ENCODE data around the gene SAPCD2. TPM values are rescaled to one million over a fixed set of nuclear protein-coding genes. Genes with fewer than 3 reads are reported as not detected.
A peak's percentile ranks its signal among the peaks of the same experiment; 100 is the strongest.
"Not testable (repeated sequence)": the region's sequence is repeated elsewhere in the genome, so short reads cannot be mapped to it uniquely, and the experiment has no call there.

SAPCD2 gene
- total RNA-seq = 10 to 100 TPM; 13.5 to 13.7 TPM

- ChIA-PET CTCF (interaction anchor here (0.8 to 11.3 kb wide), 15 partner anchors 9 to 292 kb away, joined by 3 to 164 read pairs (median 5); partner anchors contain the start of genes ABCA2, FUT7, MAN1B1 and NPDC1), POLR2A (interaction anchor here (0.6 to 1.7 kb wide), 11 partner anchors 9 to 170 kb away, joined by 3 to 11 read pairs (median 3); partner anchors contain the start of genes MAN1B1 and TUBB4B)
- TF ChIP-seq CTCF (IDR thresholded peaks at IDR 0.05) = no peak
- H3K4me1 Mint-ChIP-seq (ENCODE audit: low read depth) = peaks cover 7% of the 10 kb centered on the region
- no peaks in the 10 kb centered on the region for H3K36me3 Mint-ChIP-seq (ENCODE audit: low read depth)
- H3K9me3 Mint-ChIP-seq = no peaks in the 10 kb centered on the region
- peak; percentile 92 for DNase-seq
- peak within 1 kb of the TSS; percentile 68 for H3K4me3 Mint-ChIP-seq
- H3K27ac Mint-ChIP-seq = peak within 1 kb of the TSS; percentile 62
- intact Hi-C loops (cut with micrococcal nuclease) = no loop called here
- peaks cover 1% of the 10 kb centered on the region for H3K27me3 Mint-ChIP-seq
- ATAC-seq = peak; percentile 87
These were observed at the start of gene SAPCD2 for GRCh38 chr9:137070201-137070905. Gene SAPCD2 (minus strand): TSS chr9:137070557. CDS start chr9:137070460, 97 bp downstream.

GRCh38 chr9:137118092-137118603 lies 47.8 kb upstream of the SAPCD2 start:
- H3K27ac Mint-ChIP-seq; H3K36me3 Mint-ChIP-seq (ENCODE audit: low read depth); ATAC-seq; H3K4me3 Mint-ChIP-seq; DNase-seq; H3K27me3 Mint-ChIP-seq; H3K9me3 Mint-ChIP-seq; intact Hi-C loops (cut with micrococcal nuclease); H3K4me1 Mint-ChIP-seq (ENCODE audit: low read depth): not testable (repeated sequence)
- POLR2A ChIA-PET = interaction anchor here (0.8 kb wide), 1 partner anchor 12 kb away, joined by 3 read pairs; no protein-coding TSS in a partner anchor
- CTCF ChIA-PET = interaction anchor here (0.7 to 2.2 kb wide), 9 partner anchors 9 to 120 kb away, joined by 3 to 16 read pairs (median 3); partner anchors contain the start of genes CYSRT1, GRIN1 and RNF224

- no peak for ATAC-seq
- Mint-ChIP-seq H3K36me3 (ENCODE audit: low read depth) (peaks cover 8% of the 10 kb centered on the region), H3K27me3 (no peaks in the 10 kb centered on the region), H3K9me3 (no peaks in the 10 kb centered on the region), H3K4me3 (no peak overlapping the region), H3K4me1 (ENCODE audit: low read depth) (peaks cover 10% of the 10 kb centered on the region), H3K27ac (no peak overlapping the region)
- CTCF ChIA-PET = interaction anchor here (1.6 to 2.2 kb wide), 3 partner anchors 21 to 110 kb away, joined by 3 to 16 read pairs (median 6); partner anchors contain the start of genes GRIN1 and RNF224
- intact Hi-C loops (cut with micrococcal nuclease) = no loop called here
- POLR2A ChIA-PET = interaction anchor here (1.6 kb wide), 1 partner anchor 91 kb away, joined by 3 read pairs; no protein-coding TSS in a partner anchor
- TF ChIP-seq CTCF (IDR thresholded peaks at IDR 0.05) = no peak
- DNase-seq = no peak
These were observed 46.9 kb upstream of the SAPCD2 start for GRCh38 chr9:137117269-137117731.

- Mint-ChIP-seq H3K4me1 (ENCODE audit: low read depth) (peaks cover 10% of the 10 kb centered on the region), H3K27me3 (no peaks in the 10 kb centered on the region), H3K9me3 (no peaks in the 10 kb centered on the region), H3K4me3 (no peak overlapping the region), H3K27ac (no peak overlapping the region), H3K36me3 (ENCODE audit: low read depth) (peaks cover 8% of the 10 kb centered on the region)
- ChIA-PET POLR2A (interaction anchor here (1.6 kb wide), 1 partner anchor 92 kb away, joined by 3 read pairs; no protein-coding TSS in a partner anchor), CTCF (interaction anchor here (1.6 kb wide), 1 partner anchor 22 kb away, joined by 3 read pairs; the partner anchor contains the start of gene GRIN1)
- intact Hi-C loops (cut with micrococcal nuclease) = no loop called here
- no peak for TF ChIP-seq CTCF (IDR thresholded peaks at IDR 0.05)
- ATAC-seq (no peak), DNase-seq (no peak)
These were observed 46.4 kb upstream of the SAPCD2 start for GRCh38 chr9:137116728-137117127.

GRCh38 chr9:137116027-137116507 lies 45.7 kb upstream of the SAPCD2 start:
- Mint-ChIP-seq H3K36me3 (ENCODE audit: low read depth) (peaks cover 8% of the 10 kb centered on the region), H3K27me3 (no peaks in the 10 kb centered on the region), H3K4me1 (ENCODE audit: low read depth) (peaks cover 10% of the 10 kb centered on the region), H3K27ac (no peak overlapping the region), H3K9me3 (no peaks in the 10 kb centered on the region), H3K4me3 (peak overlapping the region; percentile 56)
- ATAC-seq (no peak), DNase-seq (no peak)
- ChIA-PET POLR2A (interaction anchor here (0.5 to 1.6 kb wide), 4 partner anchors 13 to 216 kb away, joined by 3 to 4 read pairs (median 4); no protein-coding TSS in a partner anchor), CTCF (no interaction called here)
- intact Hi-C loops (cut with micrococcal nuclease) = no loop called here
- no peak for TF ChIP-seq CTCF (IDR thresholded peaks at IDR 0.05)
